H9 (cell line): ENCODE measurements around the gene SFXN2. TPM values are rescaled to one million over a fixed set of nuclear protein-coding genes. Genes with fewer than 3 reads are reported as not detected.

Source experiments
- DNase-seq: peaks from one replicate; pipeline ENCODE4 v3.0.0-alpha.2; 2017
- H2AFZ ChIP-seq: one replicate; pipeline ENCODE4 v1.6.1; 2013; ENCODE audit warnings: mild to moderate bottlenecking, low read length, control low read depth, moderate library complexity
- H2AK5ac ChIP-seq: 2 replicates; pipeline ENCODE4 v1.6.1; 2013; ENCODE audit warnings: low read length, control low read depth, mixed read lengths; ENCODE audit not compliant: insufficient read length
- H2BK120ac ChIP-seq: one replicate; pipeline ENCODE4 v1.6.1; 2013; ENCODE audit warnings: low read depth, mild to moderate bottlenecking, low read length, control low read depth, inconsistent platforms; ENCODE audit not compliant: poor library complexity, severe bottlenecking
- H2BK12ac ChIP-seq: 2 replicates; pipeline ENCODE4 v1.6.1; 2013; ENCODE audit warnings: low read length, control low read depth, mixed read lengths, low read depth; ENCODE audit not compliant: insufficient read length
- H2BK15ac ChIP-seq: 2 replicates; pipeline ENCODE4 v1.6.1; 2013; ENCODE audit warnings: low read depth, low read length, control low read depth
- H2BK20ac ChIP-seq: one replicate; pipeline ENCODE4 v1.6.1; 2013; ENCODE audit warnings: low read depth, mild to moderate bottlenecking, low read length, control low read depth, inconsistent platforms; ENCODE audit not compliant: poor library complexity, severe bottlenecking
- H2BK5ac ChIP-seq: 2 replicates; pipeline ENCODE4 v1.6.1; 2013; ENCODE audit warnings: low read length, control low read depth, mixed read lengths; ENCODE audit not compliant: insufficient read length
- H3K14ac ChIP-seq: 2 replicates; pipeline ENCODE4 v1.6.1; 2013; ENCODE audit warnings: low read length, control low read depth; ENCODE audit not compliant: insufficient read depth
- H3K18ac ChIP-seq: 2 replicates; pipeline ENCODE4 v1.6.1; 2013; ENCODE audit warnings: low read depth, mild to moderate bottlenecking, mixed read lengths, low read length, control low read depth; ENCODE audit not compliant: insufficient read length
- H3K23ac ChIP-seq: 2 replicates; pipeline ENCODE4 v1.6.1; 2013; ENCODE audit warnings: low read length, control low read depth, mixed read lengths, low read depth; ENCODE audit not compliant: insufficient read length
- H3K23me2 ChIP-seq: 2 replicates; pipeline ENCODE4 v1.6.1; 2013; ENCODE audit warnings: low read depth, mild to moderate bottlenecking, mixed read lengths, low read length, control low read depth; ENCODE audit not compliant: insufficient read length, poor library complexity, severe bottlenecking
- H3K27ac ChIP-seq: 2 replicates; pipeline ENCODE4 v1.5.1; 2013; ENCODE audit warnings: low read length, control low read depth, mixed read lengths, low read depth; ENCODE audit not compliant: insufficient read length
- H3K27me3 ChIP-seq: 2 replicates; pipeline ENCODE4 v1.6.1; 2013; ENCODE audit warnings: low read length, control low read depth, inconsistent platforms; ENCODE audit not compliant: insufficient read depth
- H3K4ac ChIP-seq: 2 replicates; pipeline ENCODE4 v1.6.1; 2013; ENCODE audit warnings: low read depth, mild to moderate bottlenecking, control low read depth, inconsistent platforms, low read length, moderate library complexity
- H3K4me1 ChIP-seq: 2 replicates; pipeline ENCODE4 v1.6.1; 2013; ENCODE audit warnings: low read length, control low read depth, inconsistent platforms; ENCODE audit not compliant: insufficient read depth
- H3K4me2 ChIP-seq: 2 replicates; pipeline ENCODE4 v1.6.1; 2013; ENCODE audit warnings: low read length, control low read depth, mixed read lengths; ENCODE audit not compliant: insufficient read length, insufficient read depth
- H3K56ac ChIP-seq: 2 replicates; pipeline ENCODE4 v1.6.1; 2013; ENCODE audit warnings: low read depth, mild to moderate bottlenecking, mixed read lengths, low read length, control low read depth; ENCODE audit not compliant: insufficient read length
- H3K79me1 ChIP-seq: 2 replicates; pipeline ENCODE4 v1.6.1; 2013; ENCODE audit warnings: low read depth, mild to moderate bottlenecking, moderate library complexity, low read length, control low read depth, inconsistent platforms; ENCODE audit not compliant: insufficient read depth, poor library complexity, severe bottlenecking
- H3K79me2 ChIP-seq: 2 replicates; pipeline ENCODE4 v1.6.1; 2013; ENCODE audit warnings: low read length, control low read depth, inconsistent platforms; ENCODE audit not compliant: insufficient read depth
- H3K9ac ChIP-seq: 2 replicates; pipeline ENCODE4 v1.6.1; 2013; ENCODE audit warnings: low read length, control low read depth, mixed read lengths; ENCODE audit not compliant: insufficient read length; ENCODE audit errors: extremely low read depth
- H3K9me3 ChIP-seq: one replicate; pipeline ENCODE4 v1.6.1; 2013; ENCODE audit warnings: low read depth, low read length, inconsistent platforms; ENCODE audit not compliant: control insufficient read depth
- H3T11ph ChIP-seq: one replicate; pipeline ENCODE4 v1.6.1; 2013; ENCODE audit warnings: mild to moderate bottlenecking, low read length, control low read depth, inconsistent platforms
- H4K20me1 ChIP-seq: one replicate; pipeline ENCODE4 v1.6.1; 2013; ENCODE audit not compliant: control insufficient read depth, insufficient read length, insufficient read depth
- H4K5ac ChIP-seq: 2 replicates; pipeline ENCODE4 v1.6.1; 2013; ENCODE audit warnings: low read depth, mild to moderate bottlenecking, mixed read lengths, low read length, control low read depth; ENCODE audit not compliant: insufficient read length
- H4K8ac ChIP-seq: replicated peaks from 2 replicates; pipeline ENCODE4 v1.6.1; 2013; ENCODE audit warnings: low read length, control low read depth, mixed read lengths, low read depth; ENCODE audit not compliant: insufficient read length
- H4K91ac ChIP-seq: 2 replicates; pipeline ENCODE4 v1.6.1; 2013; ENCODE audit warnings: low read depth, mild to moderate bottlenecking, moderate library complexity, mixed read lengths, low read length, control low read depth; ENCODE audit not compliant: insufficient read length
- H3K27ac Mint-ChIP-seq, 3 experiments: 2 replicates in 2 of 3; 3 replicates in 1 of 3; pipeline ENCODE4 v1.8.0; 2020 to 2021; ENCODE audit warnings: mixed read lengths in 3 of 3, mild to moderate bottlenecking in 1 of 3, moderate library complexity in 1 of 3
- H3K27me3 Mint-ChIP-seq: 2 replicates; pipeline ENCODE4 v1.8.0; 2021; ENCODE audit warnings: low read depth, mild to moderate bottlenecking, moderate library complexity, mixed read lengths
- H3K36me3 Mint-ChIP-seq, 3 experiments: 2 replicates in 2 of 3; 3 replicates in 1 of 3; pipeline ENCODE4 v1.8.0; 2020 to 2021; ENCODE audit warnings: low read depth in 3 of 3, mixed read lengths in 3 of 3; ENCODE audit not compliant: insufficient read depth in 1 of 3
- H3K4me1 Mint-ChIP-seq, 2 experiments: 2 replicates each; pipeline ENCODE4 v1.8.0; 2020; ENCODE audit warnings: mixed read lengths in 2 of 2
- H3K4me3 Mint-ChIP-seq, 2 experiments: 2 replicates in 1 of 2; 3 replicates in 1 of 2; pipeline ENCODE4 v1.8.0; 2020 to 2021; ENCODE audit warnings: mild to moderate bottlenecking in 2 of 2, mixed read lengths in 2 of 2, moderate library complexity in 1 of 2
- H3K9me3 Mint-ChIP-seq, 2 experiments: 2 replicates in 1 of 2; 3 replicates in 1 of 2; pipeline ENCODE4 v1.8.0; 2020; ENCODE audit warnings: mild to moderate bottlenecking in 2 of 2, mixed read lengths in 2 of 2, moderate library complexity in 1 of 2
- CTCF ChIP-seq: fragments of 200-600 bp; sonication (generic); conservative IDR thresholded peaks from 3 replicates; pipeline ENCODE4 v1.8.0; 2021; ENCODE audit warnings: antibody characterized with exemption, mild to moderate bottlenecking
- WGBS: extraction: QIAGEN DNeasy Blood & Tissue Kit; methylation state at CpG from one replicate; pipeline ENCODE4 v1.1.7; 2013; ENCODE audit warnings: missing lambda C conversion rate, low lambda C conversion rate, mixed read lengths; ENCODE audit not compliant: insufficient read length; ENCODE audit errors: extremely low coverage; 5-methylcytosine and 5-hydroxymethylcytosine counted together
- total RNA-seq: library from RNA; stranded (reverse); gene quantifications from 2 replicates; pipeline ENCODE4 v1.2.1, GENCODE V29; 2021

Gene SFXN2
- total RNA-seq, 1 experiment from 2014 or later, result 34.7 TPM

- no CpG with 5 or more reads among the region's 2 CpGs for WGBS
- Histone ChIP-seq H3K79me1 (no peaks in the 10 kb centered on the region), H3T11ph (no peak overlapping the region), H3K56ac (no peak overlapping the region), H2BK15ac (no peak overlapping the region), H2BK120ac (no peak overlapping the region), H4K20me1 (no peaks in the 10 kb centered on the region), H3K4ac (no peak overlapping the region), H2BK12ac (no peak overlapping the region), H2AFZ (no peak overlapping the region), H3K9ac (no peak overlapping the region), H4K5ac (no peak overlapping the region), H2BK5ac (no peak overlapping the region), H3K4me2 (no peak overlapping the region), H2AK5ac (no peak overlapping the region), H2BK20ac (no peak overlapping the region), H3K14ac (no peak overlapping the region), H3K4me1 (peaks cover 4% of the 10 kb centered on the region; the same call in 1 of the 2 replicates), H3K27me3 (no peaks in the 10 kb centered on the region), H3K79me2 (no peaks in the 10 kb centered on the region; the same call in 1 of the 2 replicates), H3K23ac (no peak overlapping the region), H4K8ac (no peak overlapping the region), H3K9me3 (no peaks in the 10 kb centered on the region), H4K91ac (no peak overlapping the region), H3K18ac (no peak overlapping the region), H3K23me2 (peaks cover 10% of the 10 kb centered on the region), H3K27ac (no peak overlapping the region)
- Mint-ChIP-seq H3K4me3 (no peak overlapping the region), H3K9me3 (peaks cover 0 to 3% of the 10 kb centered on the region in 2 experiments; a peak in 1 of 5 replicates), H3K4me1 (peaks cover 27% of the 10 kb centered on the region in 2 experiments), H3K36me3 (peaks cover 7 to 19% (median 13%) of the 10 kb centered on the region in 3 experiments; a peak in 6 of 7 replicates), H3K27me3 (peaks cover 2% of the 10 kb centered on the region), H3K27ac (no peak overlapping the region)
- DNase-seq, result no peak
- no peak for TF ChIP-seq CTCF
These were observed 25.8 kb downstream of the SFXN2 start for GRCh38 chr10:102740229-102740628.
